Neutrophil (primary cell): ENCODE data around the gene STAT1.

Experiments used
- H3K27ac ChIP-seq: fragments of 200-600 bp; sonication (generic); 2 replicates; pipeline ENCODE4 v1.5.1; 2016; ENCODE audit warnings: mild to moderate bottlenecking, moderate library complexity
- H3K27me3 ChIP-seq: fragments of 200-600 bp; sonication (generic); 2 replicates; pipeline ENCODE4 v1.6.0; 2016; ENCODE audit warnings: mild to moderate bottlenecking
- H3K36me3 ChIP-seq: fragments of 200-600 bp; sonication (generic); 2 replicates; pipeline ENCODE4 v1.5.1; 2017
- H3K4me1 ChIP-seq, 2 experiments: fragments of 200-600 bp in 1 of 2; sonication (generic) in 1 of 2; 1 replicate in 1 of 2; 2 replicates in 1 of 2; pipeline versions ENCODE4 v1.5.1 to v1.6.1; 2013 to 2016; ENCODE audit warnings: low read depth in 1 of 2, low read length in 1 of 2, mild to moderate bottlenecking in 1 of 2, moderate library complexity in 1 of 2; ENCODE audit not compliant: control insufficient read depth in 1 of 2, insufficient read depth in 1 of 2
- H3K4me3 ChIP-seq, 2 experiments: fragments of 200-600 bp in 1 of 2; sonication (generic) in 1 of 2; 1 replicate in 1 of 2; 2 replicates in 1 of 2; pipeline ENCODE4 v1.5.1; 2013 to 2016; ENCODE audit warnings: low read depth in 1 of 2, low read length in 1 of 2, mild to moderate bottlenecking in 1 of 2, moderate library complexity in 1 of 2
- H3K9me3 ChIP-seq: fragments of 200-600 bp; sonication (generic); 2 replicates; pipeline ENCODE4 v1.5.1; 2016
- CTCF ChIP-seq: fragments of 200-600 bp; sonication (generic); IDR thresholded peaks from 2 replicates; pipeline ENCODE4 v1.5.1; 2016; ENCODE audit warnings: antibody characterized with exemption

Gene STAT1

GRCh38 chr2:191012845-191013681, 908 bp downstream of the STAT1 start:
- TF ChIP-seq CTCF: no peak
- Histone ChIP-seq H3K27ac (peak overlapping the region; percentile 96), H3K36me3 (peaks cover 40% of the 10 kb centered on the region), H3K4me1 (peaks cover 35 to 40% of the 10 kb centered on the region in 2 experiments), H3K27me3 (no peaks in the 10 kb centered on the region), H3K9me3 (no peaks in the 10 kb centered on the region), H3K4me3 (peak overlapping the region; percentile 96 to 97)

DNA sequence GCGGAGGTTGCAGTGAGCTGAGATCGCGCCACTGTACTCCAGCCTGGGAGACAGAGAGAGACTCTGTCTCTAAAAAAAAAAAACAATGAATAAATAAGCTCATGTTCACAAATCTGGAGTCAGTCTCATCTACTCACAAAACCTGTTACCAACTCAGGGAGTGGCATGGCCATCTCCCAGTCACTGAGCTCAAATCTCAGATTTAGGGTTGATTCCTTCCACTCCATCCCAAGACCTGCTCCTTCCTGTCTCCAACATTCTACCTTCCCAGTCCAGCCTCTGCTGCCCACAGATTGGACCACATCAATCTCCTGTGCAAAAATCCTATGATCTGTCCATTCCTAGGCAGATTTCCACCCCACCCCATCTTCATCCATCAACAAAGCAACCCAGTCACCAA, 1.6 kb downstream of the STAT1 start:
- Histone ChIP-seq H3K4me3 (peak overlapping the region; percentile 96 to 97), H3K27me3 (no peaks in the 10 kb centered on the region), H3K9me3 (no peaks in the 10 kb centered on the region), H3K36me3 (peaks cover 48% of the 10 kb centered on the region), H3K27ac (peak overlapping the region; percentile 96), H3K4me1 (peaks cover 35 to 40% of the 10 kb centered on the region in 2 experiments)
- TF ChIP-seq CTCF: no peak

GRCh38 chr2:191010887-191011885, 2.8 kb downstream of the STAT1 start:
- peak overlapping the region; percentile 23 for H3K27ac ChIP-seq
- peaks cover 59% of the 10 kb centered on the region for H3K36me3 ChIP-seq
- peaks cover 35 to 40% of the 10 kb centered on the region in 2 experiments for H3K4me1 ChIP-seq
- TF ChIP-seq CTCF: no peak
- no peak overlapping the region for H3K4me3 ChIP-seq
- no peaks in the 10 kb centered on the region for H3K9me3 ChIP-seq
- no peaks in the 10 kb centered on the region for H3K27me3 ChIP-seq

DNA sequence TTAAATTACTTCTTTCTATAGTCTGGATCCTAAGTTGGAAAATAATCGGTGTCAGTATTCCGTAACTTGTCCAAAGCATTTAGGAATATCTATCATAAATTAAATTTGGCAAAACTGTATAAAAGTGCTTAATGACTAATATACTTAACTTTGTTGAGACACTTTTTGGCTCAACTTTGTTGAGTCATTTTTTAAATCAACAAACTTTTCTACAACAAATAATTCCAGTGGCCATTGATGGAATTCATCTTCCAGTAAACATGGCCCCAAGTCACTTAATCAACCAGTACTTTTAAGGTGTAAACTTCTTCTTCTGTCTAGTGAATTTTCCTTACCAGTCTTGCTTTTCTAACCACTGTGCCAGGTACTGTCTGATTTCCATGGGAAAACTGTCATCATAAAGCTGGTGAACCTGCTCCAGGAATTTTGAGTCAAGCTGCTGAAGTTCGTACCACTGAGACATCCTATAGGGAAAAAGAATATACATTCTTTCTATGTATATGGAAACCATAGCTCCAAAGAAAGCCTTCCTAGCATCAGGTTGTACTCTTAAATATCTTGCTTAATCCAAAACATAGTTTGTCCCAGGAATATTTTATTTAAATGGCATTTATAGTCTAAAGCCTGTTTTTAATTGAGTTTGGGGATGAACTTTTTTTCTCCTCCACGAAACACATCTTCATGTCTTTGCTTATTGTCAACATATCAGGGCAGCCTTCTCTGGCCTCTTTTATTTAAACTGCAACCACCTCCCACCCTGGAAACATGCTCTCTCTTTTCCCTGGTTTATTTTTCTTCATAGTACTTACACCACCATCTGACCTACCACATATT, 4.2 kb downstream of the STAT1 start:
- Histone ChIP-seq H3K4me1 (peaks cover 31 to 34% of the 10 kb centered on the region in 2 experiments), H3K36me3 (peaks cover 74% of the 10 kb centered on the region), H3K27ac (no peak overlapping the region), H3K27me3 (no peaks in the 10 kb centered on the region), H3K9me3 (no peaks in the 10 kb centered on the region), H3K4me3 (no peak overlapping the region)
- no peak for TF ChIP-seq CTCF

GRCh38 chr2:191008286-191008685, 5.7 kb downstream of the STAT1 start:
- TF ChIP-seq CTCF: no peak
- Histone ChIP-seq H3K27me3 (no peaks in the 10 kb centered on the region), H3K36me3 (peaks cover 88% of the 10 kb centered on the region), H3K4me1 (peaks cover 22 to 31% of the 10 kb centered on the region in 2 experiments), H3K9me3 (no peaks in the 10 kb centered on the region), H3K27ac (no peak overlapping the region), H3K4me3 (no peak overlapping the region)
